GM19238 (cell line): ENCODE measurements around the gene THSD8.

Source experiments
- DNase-seq: peaks from one replicate; pipeline ENCODE4 v3.0.0; 2011; ENCODE audit warnings: low spot score; ENCODE audit not compliant: insufficient read length

THSD8 gene

DNA sequence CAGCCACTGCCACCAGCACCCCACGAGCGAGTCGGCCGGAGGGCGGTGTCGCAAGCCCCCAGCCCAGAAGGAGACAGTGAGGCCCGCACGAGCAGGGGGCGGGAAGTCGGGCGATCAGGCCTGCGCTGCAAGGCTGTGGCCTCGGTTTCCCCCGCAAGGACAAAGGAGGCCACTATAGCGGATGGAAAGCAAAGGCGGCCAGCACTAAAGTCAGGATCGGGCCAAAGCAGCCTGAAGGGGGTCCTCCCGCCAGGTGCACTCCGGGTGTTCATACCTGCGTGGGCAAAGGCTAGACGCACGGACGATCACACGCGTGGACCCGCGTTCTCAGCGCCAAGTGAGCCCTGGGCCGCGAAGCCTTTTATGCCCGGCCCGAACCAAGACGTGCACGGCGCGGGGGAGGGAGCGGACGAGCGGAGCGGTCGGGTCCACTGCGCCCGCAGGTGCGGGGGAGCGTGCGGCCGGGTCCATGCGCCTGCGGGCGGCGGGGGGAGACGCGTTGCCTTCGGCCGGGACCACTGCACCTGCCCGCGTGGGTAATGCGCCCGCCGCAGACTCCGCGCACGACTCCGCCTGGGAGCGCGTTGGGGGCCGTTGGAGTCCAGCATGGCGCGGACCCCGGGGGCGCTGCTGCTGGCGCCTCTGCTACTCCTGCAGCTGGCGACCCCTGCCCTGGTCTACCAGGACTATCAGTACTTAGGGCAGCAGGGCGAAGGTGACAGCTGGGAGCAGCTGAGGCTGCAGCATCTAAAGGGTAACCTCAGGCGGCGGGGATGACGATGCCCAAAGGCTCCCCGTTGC is at the start of gene THSD8, which contains the start of gene PRDX2:
Gene THSD8, plus strand, starts transcription at position 604 of the 801 bp plus-strand sequence. Its CDS starts 3 bp downstream, at position 607.
Gene PRDX2, minus strand, starts transcription at position 335 of the 801 bp plus-strand sequence. CDS start 539 bp downstream, outside the sequence.
- DNase-seq, result no peak

DNA sequence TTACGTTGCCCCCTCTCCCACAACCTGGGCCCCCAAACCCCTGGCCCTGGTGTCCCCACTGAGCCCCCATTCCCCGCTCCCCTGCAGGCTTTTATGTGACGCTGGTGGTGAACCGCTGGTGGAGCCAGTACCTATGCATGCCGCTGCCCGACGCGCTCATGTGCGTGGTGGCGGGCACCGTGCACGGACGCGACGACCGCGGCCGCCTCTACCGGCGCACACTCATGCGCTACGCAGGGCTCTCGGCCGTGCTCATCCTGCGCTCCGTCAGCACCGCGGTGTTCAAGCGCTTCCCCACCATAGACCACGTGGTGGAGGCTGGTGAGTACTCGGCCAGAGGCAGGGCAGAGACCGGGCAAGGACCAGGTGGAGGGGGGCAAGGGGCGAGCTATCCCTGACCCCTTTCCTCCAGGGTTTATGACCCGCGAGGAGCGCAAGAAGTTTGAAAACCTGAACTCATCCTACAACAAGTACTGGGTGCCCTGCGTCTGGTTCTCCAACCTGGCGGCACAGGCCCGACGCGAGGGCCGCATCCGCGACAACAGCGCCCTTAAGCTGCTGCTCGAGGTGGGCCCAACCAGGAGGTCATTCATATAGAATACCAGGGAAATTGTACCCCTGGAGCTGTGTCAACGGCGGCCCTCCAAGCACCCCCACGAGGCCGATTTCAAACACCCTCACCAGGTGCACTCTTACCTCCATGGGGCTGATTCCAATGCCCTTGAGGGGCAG is 47.2 kb upstream of the THSD8 start:
- no peak for DNase-seq

DNA sequence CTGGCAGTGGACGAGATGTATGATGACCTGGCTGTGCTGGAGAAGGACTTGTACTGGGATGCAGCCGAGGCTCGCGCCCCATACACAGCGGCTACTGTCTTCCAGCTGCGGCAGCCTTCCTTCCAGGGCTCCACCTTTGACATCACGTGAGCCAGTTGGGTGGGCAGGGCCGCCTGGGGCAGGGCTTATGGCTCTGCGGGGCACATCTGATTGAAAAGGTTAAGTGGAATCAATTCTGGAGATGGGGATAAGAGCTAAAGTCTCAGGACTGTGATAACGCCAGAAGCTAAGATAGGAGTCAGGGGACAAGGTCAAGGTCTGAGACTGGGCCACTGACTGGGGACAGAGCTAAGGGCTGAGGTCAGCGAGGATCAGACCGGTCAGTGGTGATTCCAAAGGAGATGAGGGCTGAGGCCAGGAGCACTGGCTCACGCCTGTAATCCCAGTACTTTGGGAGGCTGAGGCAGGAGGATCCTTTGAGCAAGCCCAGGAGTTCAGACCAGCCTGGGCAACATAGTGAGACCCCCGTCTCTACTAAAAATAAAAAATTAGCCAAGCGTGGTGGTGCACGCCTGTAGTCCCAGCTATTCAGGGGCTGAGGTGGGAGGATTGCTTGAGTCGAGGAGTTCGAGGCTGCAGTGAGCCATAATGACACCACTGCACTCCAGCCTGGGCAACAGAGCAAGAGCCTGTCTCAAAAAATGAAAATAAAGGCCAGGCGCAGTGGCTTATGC is 45.6 kb upstream of the THSD8 start:
- DNase-seq, result no peak

DNA sequence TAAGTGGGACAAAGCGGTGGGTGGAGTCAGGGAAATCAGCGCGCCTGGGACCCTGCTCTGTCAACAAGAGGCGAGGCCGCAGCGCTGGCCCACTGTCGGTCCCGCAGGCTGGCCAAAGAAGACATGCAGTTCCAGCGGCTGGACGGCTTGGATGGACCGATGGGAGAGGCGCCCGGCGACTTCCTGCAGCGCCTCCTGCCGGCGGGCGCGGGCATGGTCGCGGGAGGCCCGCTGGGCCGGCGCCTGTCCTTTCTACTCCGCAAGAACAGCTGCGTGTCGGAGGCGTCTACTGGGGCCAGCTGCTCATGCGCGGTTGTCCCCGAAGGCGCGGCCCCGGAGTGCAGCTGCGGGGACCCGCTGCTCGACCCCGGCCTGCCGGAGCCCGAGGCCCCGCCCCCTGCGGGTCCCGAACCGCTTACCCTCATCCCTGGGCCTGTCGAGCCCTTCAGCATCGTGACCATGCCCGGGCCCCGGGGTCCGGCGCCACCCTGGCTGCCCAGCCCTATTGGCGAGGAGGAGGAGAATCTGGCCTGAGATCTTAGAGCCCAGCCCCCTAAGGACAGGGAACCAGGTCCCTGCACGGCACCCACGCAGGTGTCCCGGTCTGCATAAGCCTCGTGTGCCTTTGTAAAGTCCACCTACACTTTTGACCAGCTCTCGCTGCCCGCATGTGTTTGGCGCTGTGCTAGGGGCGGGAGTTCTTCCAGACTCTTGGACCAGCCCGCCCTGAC is 44.2 kb upstream of the THSD8 start:
- DNase-seq, result peak; percentile 78

DNA sequence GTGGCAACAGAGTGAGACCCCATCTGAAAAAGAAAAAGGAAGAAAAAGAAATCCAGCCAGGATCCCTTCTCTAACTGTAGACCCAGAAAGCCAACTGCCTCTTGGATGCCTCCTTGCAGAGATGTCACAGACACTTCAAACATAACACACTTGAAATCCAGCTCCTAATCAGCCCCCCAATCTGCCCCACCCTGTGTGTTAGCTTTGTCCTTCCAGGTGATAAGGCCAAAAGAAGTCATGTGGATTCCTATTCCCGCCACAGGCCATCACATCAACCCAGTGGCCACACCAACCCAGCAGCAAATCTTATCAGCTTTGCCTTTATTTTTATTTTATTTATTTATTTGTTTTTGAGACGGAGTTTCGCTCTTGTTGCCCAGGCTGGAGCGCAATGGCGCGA is 42.2 kb upstream of the THSD8 start:
- DNase-seq, result no peak

DNA sequence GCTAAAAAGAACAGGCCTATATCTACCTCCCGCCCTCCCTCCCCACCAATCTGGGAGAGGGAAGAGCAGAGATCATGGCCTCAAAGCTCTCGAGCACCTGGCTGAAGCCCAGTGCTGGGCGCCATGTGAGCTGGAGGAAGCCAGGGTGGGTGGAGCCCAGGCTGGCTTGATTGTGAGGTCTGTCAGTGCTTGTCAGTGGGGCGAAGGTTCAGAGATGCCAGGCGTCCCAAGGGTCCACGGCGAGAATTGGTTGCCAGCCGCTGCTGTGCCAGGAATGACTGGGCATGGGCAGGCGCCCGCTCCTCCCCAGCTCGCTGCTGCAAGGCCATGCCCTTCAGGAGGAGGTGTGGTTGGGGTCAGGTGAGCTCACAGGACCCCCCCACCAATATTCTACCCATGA is 38.8 kb upstream of the THSD8 start:
- DNase-seq, result no peak

DNA sequence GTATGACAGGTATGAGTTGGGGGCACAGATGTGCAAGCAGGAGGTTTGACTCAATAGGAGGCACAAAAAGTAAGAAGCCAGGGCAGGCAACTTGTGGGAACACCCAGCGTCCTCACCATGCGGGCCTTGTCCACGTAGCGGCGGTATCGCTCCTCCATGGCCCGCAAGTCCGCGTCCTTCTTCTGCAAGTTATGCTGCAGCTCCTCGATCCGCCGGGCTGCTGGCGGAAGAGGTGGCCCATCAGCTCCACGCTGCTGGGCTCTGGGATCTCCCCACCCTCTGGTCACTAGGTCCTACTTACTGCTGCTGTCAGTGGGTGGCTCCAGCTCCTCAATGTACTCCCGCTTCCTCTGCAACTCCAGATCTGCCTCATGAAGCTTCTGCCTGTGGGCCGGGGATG is 37.2 kb upstream of the THSD8 start:
- DNase-seq, result no peak

DNA sequence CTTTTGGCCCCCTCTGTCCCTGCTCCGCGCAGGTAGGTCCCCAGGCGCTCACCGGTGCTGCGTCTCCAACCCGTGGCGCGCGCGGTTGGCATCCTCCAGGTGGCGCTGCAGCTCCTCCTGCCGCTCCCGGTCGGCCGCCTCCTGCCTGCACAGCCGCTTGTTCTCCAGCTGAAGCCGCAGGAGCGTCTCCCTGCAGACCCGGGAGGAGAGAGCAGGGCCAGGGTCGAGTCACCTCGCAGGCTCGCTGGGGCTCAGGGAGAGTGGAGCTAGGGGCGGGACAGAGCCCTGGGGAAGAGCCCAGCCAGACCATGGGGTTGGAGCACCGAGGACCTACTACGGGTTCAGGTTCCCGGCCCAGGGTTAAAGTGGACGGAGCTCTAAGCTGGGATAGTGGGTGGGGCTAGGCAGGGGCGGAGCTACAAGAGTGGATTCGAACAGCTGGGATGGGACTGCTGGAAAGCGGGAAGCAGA is 35.8 kb upstream of the THSD8 start:
- peak; percentile 86 for DNase-seq

DNA sequence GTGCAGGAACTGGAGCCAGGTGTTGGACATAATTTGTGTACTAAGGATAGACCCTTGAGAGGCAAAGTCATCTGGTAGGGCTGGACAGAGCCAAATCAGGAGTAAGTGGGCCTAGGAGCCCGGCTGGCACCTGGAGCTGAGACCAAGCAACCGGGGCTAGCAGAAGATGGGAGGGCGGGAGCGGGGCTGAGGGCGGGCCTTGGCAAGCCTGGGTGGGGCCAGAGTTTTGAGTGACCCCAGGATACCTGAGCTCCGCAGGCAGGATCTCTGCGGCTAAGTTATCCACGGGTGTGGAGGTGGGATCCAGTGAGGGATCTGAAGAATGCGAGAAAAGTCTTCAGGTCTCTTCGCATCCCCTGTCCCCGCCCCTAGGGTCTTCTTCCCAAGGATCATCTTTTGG is 34.7 kb upstream of the THSD8 start:
- no peak for DNase-seq

DNA sequence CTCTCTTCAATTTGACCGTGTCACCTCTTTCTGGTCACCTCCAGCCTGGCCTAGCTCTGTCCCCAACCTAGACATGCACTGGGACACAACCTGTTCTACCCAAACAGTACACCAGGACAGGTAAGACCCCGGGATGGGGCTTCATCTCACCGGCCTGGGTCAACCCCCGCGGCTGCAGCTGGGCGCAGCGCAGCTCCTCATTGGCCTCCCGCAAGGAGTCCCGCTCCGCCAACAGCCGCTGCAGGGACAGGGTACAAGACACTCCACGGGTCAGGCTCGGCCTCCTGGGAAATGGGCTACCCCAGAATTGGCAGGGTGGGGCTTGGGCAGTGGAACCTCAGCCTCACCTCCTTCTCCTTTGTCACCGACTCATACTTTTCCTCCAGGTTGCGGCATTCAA is 34.2 kb upstream of the THSD8 start:
- no peak for DNase-seq

DNA sequence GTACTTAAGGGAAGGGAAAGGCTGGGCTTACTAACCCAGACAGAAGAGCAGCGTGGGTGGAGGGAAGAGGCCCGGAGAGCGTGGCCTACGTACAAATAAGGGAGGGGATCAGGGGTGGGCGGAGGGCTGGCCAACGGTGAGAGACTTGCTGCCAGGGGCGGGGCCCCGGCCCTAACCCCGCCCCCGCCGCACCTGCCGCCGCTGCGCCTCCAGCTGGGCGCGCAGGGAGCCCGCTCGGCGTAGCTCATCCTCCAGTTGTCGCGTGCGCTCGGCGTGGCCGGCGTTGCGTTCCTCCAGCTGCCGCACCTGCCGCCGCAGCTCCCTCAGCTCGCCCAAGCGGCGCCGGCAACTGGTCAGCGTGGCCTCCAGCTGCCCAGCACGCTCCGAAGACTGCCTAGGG is 32.2 kb upstream of the THSD8 start:
- no peak for DNase-seq

DNA sequence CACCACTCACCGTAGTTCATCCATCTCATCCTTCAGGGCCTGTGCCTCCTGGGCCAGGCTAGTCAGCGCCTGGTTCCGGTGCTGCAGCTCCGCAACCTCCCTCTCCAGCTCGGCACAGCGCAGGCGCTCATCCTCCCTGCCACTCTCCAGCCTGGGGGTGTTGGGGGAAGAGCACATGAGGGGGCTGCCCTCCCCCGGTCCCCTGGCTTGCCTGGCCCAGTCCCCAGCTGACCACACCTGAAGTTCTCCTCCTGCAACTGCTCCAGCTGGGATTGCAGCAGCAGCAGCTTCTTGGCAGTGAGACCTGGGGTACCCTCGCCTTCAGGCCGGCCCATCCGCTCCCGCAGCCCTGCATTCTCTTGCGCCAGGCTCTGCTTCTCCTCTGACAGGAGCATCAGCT is 30.9 kb upstream of the THSD8 start:
- DNase-seq, result no peak

DNA sequence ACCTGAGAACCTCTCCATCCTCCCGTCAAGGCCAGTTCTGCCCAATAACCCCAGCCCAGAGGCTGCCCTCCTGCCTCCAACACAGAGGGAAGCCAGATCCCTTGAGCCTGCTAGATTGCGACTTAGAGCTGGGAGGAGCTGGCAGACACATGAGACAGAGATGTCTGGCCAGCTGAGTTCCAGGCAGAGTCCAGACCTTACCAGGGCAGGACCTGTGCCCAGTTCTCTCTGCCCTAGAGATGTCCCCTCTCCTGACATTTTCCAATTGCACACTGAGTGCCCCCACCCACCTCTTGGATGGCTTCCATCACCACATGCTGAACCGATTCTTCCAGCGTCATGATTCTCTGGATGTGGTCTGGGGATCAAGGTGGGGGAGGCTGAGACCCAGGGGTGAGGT is 29.5 kb upstream of the THSD8 start:
- DNase-seq, result no peak

DNA sequence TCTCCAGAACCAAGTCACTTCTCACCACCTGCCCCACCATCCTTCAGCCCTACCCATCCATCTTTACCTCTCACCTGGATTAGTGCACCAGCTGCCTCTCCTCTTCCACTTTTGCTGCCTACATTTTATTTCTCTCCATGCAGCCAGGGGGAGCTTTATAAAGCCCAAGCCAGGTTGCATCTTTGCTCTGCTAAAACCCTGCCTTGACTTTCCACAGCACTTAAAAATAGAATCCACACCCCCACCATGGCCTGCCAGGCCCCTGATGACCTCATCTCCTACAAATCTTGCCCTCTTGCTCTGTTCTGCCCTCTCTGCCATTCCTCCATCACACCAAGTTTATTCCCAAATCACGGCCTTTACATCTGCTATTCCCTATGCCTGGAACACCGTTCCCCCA is 28.3 kb upstream of the THSD8 start:
- no peak for DNase-seq

DNA sequence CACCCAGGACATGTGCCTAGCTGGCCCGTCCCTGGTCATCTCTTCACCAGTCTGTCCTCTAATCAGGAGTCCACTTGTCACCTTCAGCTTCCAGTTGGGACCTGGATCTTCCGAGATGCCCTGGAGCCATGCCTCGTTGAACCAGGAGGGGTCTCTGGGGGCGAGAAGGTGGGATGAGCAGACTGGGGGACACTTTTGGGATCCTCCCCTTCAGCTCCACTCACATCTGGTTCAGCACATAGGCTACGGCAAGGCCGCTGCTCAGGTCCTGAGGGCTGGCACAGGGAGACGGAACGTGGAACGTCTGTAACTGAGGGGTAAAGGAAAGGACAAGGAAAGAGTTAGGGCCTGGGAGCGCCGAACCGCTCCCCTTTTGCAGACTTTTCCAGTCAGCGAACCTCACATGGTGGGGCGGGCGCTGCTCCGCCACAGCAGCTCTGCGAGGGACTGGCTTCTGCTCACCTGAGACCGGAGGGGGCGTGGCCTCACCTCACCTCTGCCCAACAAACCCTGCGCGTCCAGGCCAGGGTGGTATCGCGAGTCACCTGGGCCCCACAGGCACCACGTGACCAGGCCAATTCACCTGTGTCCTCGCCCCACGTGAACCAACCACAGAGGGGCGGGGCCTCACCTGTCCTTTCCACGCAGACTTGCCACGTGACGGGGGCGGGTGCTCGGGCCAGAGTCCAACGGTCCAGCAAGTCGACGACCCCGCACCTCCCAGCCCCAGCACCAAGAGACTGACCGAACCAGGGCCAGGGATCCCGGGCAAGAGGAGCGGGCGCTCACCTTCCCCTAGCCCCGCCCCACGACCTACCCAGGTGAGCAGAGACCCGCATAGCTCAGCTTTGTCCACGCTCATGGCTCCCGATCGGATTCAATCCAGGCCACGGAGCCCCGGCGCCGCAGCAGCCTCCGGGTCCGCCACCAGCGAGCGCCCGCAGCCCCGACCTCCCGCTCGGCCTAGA is 27.0 kb upstream of the THSD8 start, which contains the start of gene HOOK2:
Gene HOOK2, minus strand, starts transcription at position 965 of the 968 bp plus-strand sequence. Its CDS starts 103 bp downstream, at position 862.
- DNase-seq, result no peak

DNA sequence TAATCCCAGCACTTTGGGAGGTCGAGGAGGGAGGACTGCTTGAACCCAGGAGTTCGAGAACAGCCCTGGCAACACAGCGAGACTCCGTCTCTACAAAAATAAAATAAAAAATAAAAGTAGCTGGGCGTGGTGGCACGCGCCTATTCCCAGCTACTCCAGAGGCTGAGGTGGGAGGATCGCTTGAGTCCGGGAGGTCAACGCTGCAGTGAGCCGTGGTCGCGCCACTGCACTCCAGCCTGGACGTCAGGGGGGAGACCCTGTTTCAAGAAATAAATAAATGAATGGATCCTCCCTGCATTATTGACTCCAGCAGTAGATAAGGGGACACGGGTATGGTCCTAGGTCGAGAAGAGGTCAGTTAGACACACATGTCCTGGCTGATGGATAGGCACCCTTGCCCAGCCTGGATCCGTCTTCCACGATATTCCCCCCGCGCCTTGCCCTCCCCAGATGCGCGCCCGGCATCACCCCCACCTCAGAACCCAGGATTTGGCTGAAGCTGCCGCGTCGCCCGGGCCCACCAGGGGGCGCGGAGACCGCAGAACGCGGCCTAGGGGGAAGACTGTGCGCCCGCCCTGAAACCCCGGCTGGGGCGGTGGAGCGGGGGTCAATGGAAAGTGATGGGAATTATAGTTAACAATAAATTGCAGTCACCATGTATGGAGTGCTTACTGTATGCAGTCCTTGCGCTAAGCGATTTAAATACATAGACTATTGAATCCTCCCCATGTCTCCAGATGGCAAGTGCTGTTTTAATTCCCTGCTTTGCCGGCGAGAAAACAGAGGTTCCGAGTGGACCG is 24.5 kb upstream of the THSD8 start:
- DNase-seq, result peak; percentile 83

DNA sequence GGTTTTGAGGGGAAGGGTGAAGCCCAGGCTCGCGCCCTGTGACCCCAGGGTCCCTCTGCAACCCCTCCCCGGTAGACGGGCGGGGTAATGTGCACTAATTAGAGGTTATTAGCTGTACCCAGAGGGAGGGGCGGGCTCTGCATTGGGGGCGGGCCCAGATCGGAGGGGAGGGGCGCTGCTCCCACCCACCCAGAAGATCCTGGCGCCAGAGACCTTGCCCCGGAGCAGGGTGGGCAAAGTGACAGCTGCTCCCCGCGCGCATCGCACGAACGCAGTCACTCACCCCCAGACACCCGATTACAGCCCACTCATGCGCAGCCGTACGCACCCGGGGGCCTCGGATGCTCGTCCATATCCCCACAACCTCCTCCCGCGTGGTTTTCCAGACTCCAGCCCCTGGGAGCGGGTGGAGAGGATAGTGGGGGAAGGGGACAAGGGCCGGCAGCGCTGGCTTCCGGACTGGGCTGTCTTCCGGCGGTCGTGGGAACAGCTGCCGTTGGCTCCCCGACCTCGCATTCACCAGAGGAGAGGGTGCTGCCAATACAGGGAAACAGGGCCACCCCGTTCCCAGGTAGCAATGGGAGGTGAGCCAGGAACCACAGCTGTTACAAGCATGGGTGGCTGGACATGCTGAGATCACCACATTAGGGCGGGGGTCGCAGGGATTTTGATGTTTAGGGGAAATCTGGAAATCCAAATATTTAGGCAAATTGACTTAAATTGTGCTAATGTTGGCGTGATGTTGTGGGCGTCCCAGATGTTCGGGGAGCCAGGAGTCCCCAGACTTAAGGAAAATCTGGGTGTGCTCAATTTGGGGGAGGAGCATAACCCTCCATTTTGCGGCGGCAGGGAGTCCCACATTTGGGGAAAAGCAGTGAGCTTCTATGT is 23.6 kb upstream of the THSD8 start:
- DNase-seq, result no peak

DNA sequence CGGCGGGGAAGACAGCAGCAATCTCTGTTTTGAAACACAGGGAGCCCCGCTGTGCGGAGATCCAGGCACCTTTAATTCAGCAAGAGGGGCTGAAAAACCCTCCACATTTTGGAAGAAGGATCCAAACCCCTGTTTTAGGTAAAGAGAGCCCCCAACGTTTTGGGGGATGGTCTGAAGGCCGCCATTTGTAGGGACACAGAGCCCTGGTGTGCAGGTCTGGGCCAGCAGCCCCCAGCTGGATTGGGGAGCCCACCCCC is 23.0 kb upstream of the THSD8 start:
- no peak for DNase-seq
